SJSA1 (cell line): ENCODE results near the gene PDE6A. TPM values are rescaled to one million over a fixed set of nuclear protein-coding genes. Genes with fewer than 3 reads are reported as not detected.

Experiments used
- DNase-seq, 2 experiments: peaks; one replicate each; pipeline ENCODE4 v3.0.0-alpha.2; 2015 to 2020; ENCODE audit warnings: low spot score in 2 of 2, low read depth in 1 of 2
- H3K27ac ChIP-seq: fragments of 250-450 bp; sonication (Bioruptor Pico); 2 replicates; pipeline ENCODE4 v1.5.1; 2020; ENCODE audit warnings: mild to moderate bottlenecking, moderate library complexity
- H3K27me3 ChIP-seq: fragments of 250-450 bp; sonication (Bioruptor Pico); replicated peaks from 2 replicates; pipeline ENCODE4 v1.5.1; 2020; ENCODE audit warnings: mild to moderate bottlenecking, moderate library complexity
- H3K36me3 ChIP-seq: fragments of 250-450 bp; sonication (Bioruptor Pico); 2 replicates; pipeline ENCODE4 v1.5.1; 2020; ENCODE audit warnings: mild to moderate bottlenecking
- H3K4me1 ChIP-seq: fragments of 250-450 bp; sonication (Bioruptor Pico); replicated peaks from 2 replicates; pipeline ENCODE4 v1.6.1; 2021; ENCODE audit warnings: mild to moderate bottlenecking
- H3K4me3 ChIP-seq: fragments of 250-450 bp; sonication (Bioruptor Pico); 2 replicates; pipeline ENCODE4 v1.5.1; 2020; ENCODE audit warnings: mild to moderate bottlenecking
- H3K9me3 ChIP-seq: fragments of 250-450 bp; sonication (Bioruptor Pico); replicated peaks from 2 replicates; pipeline ENCODE4 v1.5.1; 2020; ENCODE audit warnings: mild to moderate bottlenecking
- total RNA-seq: library from RNA; depleted of rRNA; stranded (reverse); fragments of >200 nt; shearing (Covaris generic); gene quantifications from 2 replicates; pipeline ENCODE4 v1.2.3, GENCODE V29; 2014

Gene PDE6A
- total RNA-seq, 1 experiment from 2014 or later: 0.05 TPM

GRCh38 chr5:149836451-149837139 is 108.0 kb downstream of the PDE6A start:
- Histone ChIP-seq H3K9me3 (no peaks in the 10 kb centered on the region), H3K27ac (no peak overlapping the region), H3K4me1 (peaks cover 40% of the 10 kb centered on the region), H3K36me3 (no peaks in the 10 kb centered on the region), H3K27me3 (no peaks in the 10 kb centered on the region), H3K4me3 (no peak overlapping the region)
- DNase-seq: no peak

- Histone ChIP-seq H3K27ac (no peak overlapping the region), H3K9me3 (no peaks in the 10 kb centered on the region), H3K4me1 (peaks cover 23% of the 10 kb centered on the region), H3K4me3 (no peak overlapping the region), H3K27me3 (no peaks in the 10 kb centered on the region), H3K36me3 (no peaks in the 10 kb centered on the region)
- DNase-seq: peak; percentile 67 to 82
These were observed 110.2 kb downstream of the PDE6A start for GRCh38 chr5:149834246-149834855.

GRCh38 chr5:149833116-149833827 is 111.3 kb downstream of the PDE6A start:
- no peaks in the 10 kb centered on the region for H3K9me3 ChIP-seq
- H3K27ac ChIP-seq: no peak overlapping the region
- H3K4me1 ChIP-seq: peaks cover 12% of the 10 kb centered on the region
- no peaks in the 10 kb centered on the region for H3K27me3 ChIP-seq
- H3K36me3 ChIP-seq: no peaks in the 10 kb centered on the region
- no peak overlapping the region for H3K4me3 ChIP-seq
- DNase-seq: no peak

GRCh38 chr5:149832636-149833035 is 112.0 kb downstream of the PDE6A start:
- Histone ChIP-seq H3K36me3 (no peaks in the 10 kb centered on the region), H3K9me3 (no peaks in the 10 kb centered on the region), H3K4me1 (peaks cover 9% of the 10 kb centered on the region), H3K27me3 (no peaks in the 10 kb centered on the region), H3K4me3 (no peak overlapping the region), H3K27ac (no peak overlapping the region)
- DNase-seq: no peak

GRCh38 chr5:149831492-149831891 is 113.1 kb downstream of the PDE6A start:
- H3K4me1 ChIP-seq: peaks cover 9% of the 10 kb centered on the region
- no peak overlapping the region for H3K27ac ChIP-seq
- H3K4me3 ChIP-seq: no peak overlapping the region
- no peaks in the 10 kb centered on the region for H3K27me3 ChIP-seq
- DNase-seq: peak; percentile 65 to 80
- no peaks in the 10 kb centered on the region for H3K36me3 ChIP-seq
- no peaks in the 10 kb centered on the region for H3K9me3 ChIP-seq

- H3K27ac ChIP-seq: no peak overlapping the region
- H3K4me3 ChIP-seq: no peak overlapping the region
- no peaks in the 10 kb centered on the region for H3K27me3 ChIP-seq
- peaks cover 9% of the 10 kb centered on the region for H3K4me1 ChIP-seq
- no peaks in the 10 kb centered on the region for H3K36me3 ChIP-seq
- DNase-seq: no peak
- H3K9me3 ChIP-seq: no peaks in the 10 kb centered on the region
These were observed 114.0 kb downstream of the PDE6A start for GRCh38 chr5:149830579-149830978.

- Histone ChIP-seq H3K4me3 (no peak overlapping the region), H3K27ac (no peak overlapping the region), H3K4me1 (peaks cover 9% of the 10 kb centered on the region), H3K27me3 (no peaks in the 10 kb centered on the region), H3K9me3 (no peaks in the 10 kb centered on the region), H3K36me3 (no peaks in the 10 kb centered on the region)
- no peak for DNase-seq
These were observed 114.6 kb downstream of the PDE6A start for GRCh38 chr5:149829954-149830353.

GRCh38 chr5:149828161-149829011 is 116.2 kb downstream of the PDE6A start:
- no peak overlapping the region for H3K27ac ChIP-seq
- H3K4me3 ChIP-seq: no peak overlapping the region
- H3K36me3 ChIP-seq: no peaks in the 10 kb centered on the region
- H3K4me1 ChIP-seq: peaks cover 9% of the 10 kb centered on the region
- no peaks in the 10 kb centered on the region for H3K9me3 ChIP-seq
- H3K27me3 ChIP-seq: no peaks in the 10 kb centered on the region
- DNase-seq: peak; percentile 78 to 89

- Histone ChIP-seq H3K4me1 (peaks cover 9% of the 10 kb centered on the region), H3K27me3 (no peaks in the 10 kb centered on the region), H3K9me3 (no peaks in the 10 kb centered on the region), H3K27ac (no peak overlapping the region), H3K4me3 (no peak overlapping the region), H3K36me3 (no peaks in the 10 kb centered on the region)
- no peak for DNase-seq
These were observed 117.0 kb downstream of the PDE6A start for GRCh38 chr5:149827546-149827945.

GRCh38 chr5:149827086-149827485 is 117.5 kb downstream of the PDE6A start:
- Histone ChIP-seq H3K36me3 (no peaks in the 10 kb centered on the region), H3K27me3 (no peaks in the 10 kb centered on the region), H3K4me1 (peaks cover 9% of the 10 kb centered on the region), H3K9me3 (no peaks in the 10 kb centered on the region), H3K27ac (no peak overlapping the region), H3K4me3 (no peak overlapping the region)
- no peak for DNase-seq

- no peaks in the 10 kb centered on the region for H3K27me3 ChIP-seq
- H3K4me1 ChIP-seq: peaks cover 4% of the 10 kb centered on the region
- no peaks in the 10 kb centered on the region for H3K36me3 ChIP-seq
- DNase-seq: no peak
- H3K9me3 ChIP-seq: no peaks in the 10 kb centered on the region
- no peak overlapping the region for H3K27ac ChIP-seq
- H3K4me3 ChIP-seq: no peak overlapping the region
These were observed 118.0 kb downstream of the PDE6A start for GRCh38 chr5:149826574-149826973.

GRCh38 chr5:149824846-149825245 is 119.7 kb downstream of the PDE6A start:
- H3K4me3 ChIP-seq: no peak overlapping the region
- no peaks in the 10 kb centered on the region for H3K4me1 ChIP-seq
- H3K27me3 ChIP-seq: no peaks in the 10 kb centered on the region
- H3K36me3 ChIP-seq: no peaks in the 10 kb centered on the region
- DNase-seq: no peak
- no peaks in the 10 kb centered on the region for H3K9me3 ChIP-seq
- H3K27ac ChIP-seq: no peak overlapping the region

- Histone ChIP-seq H3K4me1 (no peaks in the 10 kb centered on the region), H3K27ac (no peak overlapping the region), H3K36me3 (no peaks in the 10 kb centered on the region), H3K4me3 (no peak overlapping the region), H3K9me3 (no peaks in the 10 kb centered on the region), H3K27me3 (no peaks in the 10 kb centered on the region)
- no peak for DNase-seq
These were observed 120.5 kb downstream of the PDE6A start for GRCh38 chr5:149824120-149824519.
